HCT116 (cell line): ENCODE measurements around the gene UBASH3B. TPM values are rescaled to one million over a fixed set of nuclear protein-coding genes. Genes with fewer than 3 reads are reported as not detected.

ENCODE experiments used
- ATAC-seq: fragments of 200-7000 bp; cut with Tn5 transposase; 2 replicates; pipeline ENCODE4 v1.9.1; 2020; ENCODE audit warnings: mild to moderate bottlenecking, moderate library complexity
- BruUV-seq: library from RNA; stranded (reverse); fragments of 400-500 nt; replicated peaks from 2 replicates; lab custom pipeline; 2021; lab: Mats Ljungman, UMichigan
- CTCF ChIA-PET: fragments of 300-600 bp; sonication (Branson Sonifier 250); formaldehyde crosslinking; loops from one replicate; lab custom pipeline; 2021; ENCODE audit warnings: antibody characterized with exemption; lab: Charles Lee
- POLR2A ChIA-PET: fragments of 300-600, 350-600 bp; sonication (Branson Sonifier 250); formaldehyde crosslinking; loops from one replicate; lab custom pipeline; 2021; ENCODE audit warnings: antibody characterized with exemption; lab: Charles Lee
- RAD21 ChIA-PET, 2 experiments: fragments of 300-600 bp; sonication (Branson Sonifier 250); formaldehyde crosslinking; loops; one replicate each; lab custom pipeline; 2023; ENCODE audit warnings: low total read pairs in 2 of 2; ENCODE audit not compliant: uncharacterized antibody in 2 of 2, unreplicated experiment in 2 of 2, low non-redundant PET in 1 of 2; lab: Charles Lee
- DNase-seq: peaks from one replicate; pipeline ENCODE4 v3.0.0-alpha.2; 2010; ENCODE audit warnings: low read depth, low spot score
- H2AFZ ChIP-seq: fragments of 200-600 bp; shearing (Covaris generic), sonication (generic); 2 replicates; pipeline ENCODE4 v1.6.1; 2017; ENCODE audit warnings: low read depth, mixed run types, mixed read lengths, antibody characterized with exemption, low read length; ENCODE audit not compliant: poor library complexity, severe bottlenecking
- H3K27ac ChIP-seq: 2 replicates; pipeline ENCODE4 v1.5.1; 2012; ENCODE audit warnings: low read depth, low read length
- H3K27me3 ChIP-seq: fragments of 200-600 bp; sonication (generic); 2 replicates; pipeline ENCODE4 v1.6.1; 2016; ENCODE audit warnings: mixed run types, low read length, mixed read lengths; ENCODE audit not compliant: insufficient read depth
- H3K36me3 ChIP-seq, 2 experiments: fragments of 200-500 bp in 1 of 2; fragments of 200-600 bp in 1 of 2; sonication (Bioruptor generic) in 1 of 2; sonication (generic) in 1 of 2; 2 replicates each; pipeline versions ENCODE4 v1.5.1 to v1.6.1; 2014 to 2016; ENCODE audit warnings: low read length in 2 of 2, inconsistent platforms in 1 of 2, mixed read lengths in 1 of 2, mixed run types in 1 of 2; ENCODE audit not compliant: insufficient read depth in 2 of 2, control insufficient read depth in 1 of 2
- H3K4me1 ChIP-seq, 2 experiments: fragments of 200-600 bp in 1 of 2; sonication (generic) in 1 of 2; 2 replicates each; pipeline versions ENCODE4 v1.5.1 to v1.6.1; 2012 to 2017; ENCODE audit warnings: low read length in 2 of 2, inconsistent platforms in 1 of 2, mild to moderate bottlenecking in 1 of 2, mixed read lengths in 1 of 2, mixed run types in 1 of 2, moderate library complexity in 1 of 2; ENCODE audit not compliant: insufficient read depth in 2 of 2, control insufficient read depth in 1 of 2
- H3K4me2 ChIP-seq: fragments of 200-600 bp; sonication (generic); 2 replicates; pipeline ENCODE4 v1.6.1; 2017; ENCODE audit warnings: mixed run types, low read length, mixed read lengths
- H3K4me3 ChIP-seq, 2 experiments: fragments of 200-600 bp in 1 of 2; sonication (generic) in 1 of 2; replicated peaks in 1 of 2; 2 replicates each; pipeline ENCODE4 v1.5.1; 2011 to 2016; ENCODE audit warnings: low read length in 2 of 2, control low read depth in 1 of 2, low read depth in 1 of 2, mild to moderate bottlenecking in 1 of 2, mixed read lengths in 1 of 2, mixed run types in 1 of 2
- H3K79me2 ChIP-seq: fragments of 200-600 bp; sonication (generic); 2 replicates; pipeline ENCODE4 v1.6.1; 2017; ENCODE audit warnings: mild to moderate bottlenecking, mixed run types, low read length, moderate library complexity, mixed read lengths; ENCODE audit not compliant: insufficient read depth
- H3K9ac ChIP-seq: fragments of 200-600 bp; sonication (generic); 2 replicates; pipeline ENCODE4 v1.6.1; 2016; ENCODE audit warnings: low read length, mixed read lengths
- H3K9me2 ChIP-seq: fragments of 200-600 bp; sonication (generic), shearing (Covaris generic); 2 replicates; pipeline ENCODE4 v1.6.1; 2017; ENCODE audit warnings: mixed run types, mild to moderate bottlenecking, moderate library complexity; ENCODE audit not compliant: insufficient read depth
- H3K9me3 ChIP-seq, 2 experiments: fragments of 200-500 bp in 1 of 2; fragments of 200-600 bp in 1 of 2; sonication (Bioruptor generic) in 1 of 2; sonication (generic) in 1 of 2; 2 replicates each; pipeline ENCODE4 v1.6.1; 2014 to 2017; ENCODE audit warnings: low read length in 2 of 2, mixed read lengths in 2 of 2, inconsistent platforms in 1 of 2, low read depth in 1 of 2, mild to moderate bottlenecking in 1 of 2, mixed run types in 1 of 2, moderate library complexity in 1 of 2; ENCODE audit not compliant: control insufficient read depth in 1 of 2, insufficient read depth in 1 of 2
- H4K20me1 ChIP-seq: fragments of 200-600 bp; sonication (generic), shearing (Covaris generic); 2 replicates; pipeline ENCODE4 v1.6.1; 2017; ENCODE audit warnings: mixed run types, mild to moderate bottlenecking, moderate library complexity; ENCODE audit not compliant: insufficient read depth
- ATF3 ChIP-seq: IDR thresholded peaks from 2 replicates; pipeline ENCODE4 v1.6.1; 2012
- CBX3 ChIP-seq: IDR thresholded peaks from 2 replicates; pipeline ENCODE4 v1.6.1; 2012; ENCODE audit warnings: low read depth
- EGR1 ChIP-seq: IDR thresholded peaks from 2 replicates; pipeline ENCODE4 v1.6.1; 2012; ENCODE audit warnings: low read depth
- ELF1 ChIP-seq: IDR thresholded peaks from 2 replicates; pipeline ENCODE4 v1.6.1; 2012; ENCODE audit warnings: low read depth, borderline replicate concordance
- EZH2phosphoT487 ChIP-seq: fragments of 200-600 bp; IDR thresholded peaks from 2 replicates; pipeline ENCODE4 v1.6.1; 2018; ENCODE audit warnings: antibody characterized with exemption, borderline replicate concordance
- RAD21 ChIP-seq: IDR thresholded peaks from 2 replicates; pipeline ENCODE4 v1.6.1; 2012; ENCODE audit warnings: low read depth, mild to moderate bottlenecking
- SIN3A ChIP-seq: IDR thresholded peaks from 2 replicates; pipeline ENCODE4 v1.6.1; 2012; ENCODE audit warnings: low read depth
- SP1 ChIP-seq: IDR thresholded peaks from 2 replicates; pipeline ENCODE4 v1.6.1; 2012; ENCODE audit warnings: low read depth
- SRF ChIP-seq: IDR thresholded peaks from 2 replicates; pipeline ENCODE4 v1.6.1; 2012; ENCODE audit warnings: low read depth
- TCF7L2 ChIP-seq: IDR thresholded peaks from 2 replicates; pipeline ENCODE4 v1.7.0; 2011; ENCODE audit warnings: borderline replicate concordance, inconsistent platforms; ENCODE audit not compliant: insufficient read depth, insufficient read length; ENCODE audit errors: extremely low read depth
- ZNF274 ChIP-seq: fragments of 200-500 bp; sonication (Bioruptor generic); IDR thresholded peaks from 2 replicates; pipeline ENCODE4 v1.6.1; 2014; ENCODE audit warnings: mild to moderate bottlenecking, low read depth, low read length, inconsistent platforms
- intact Hi-C: fragments of 100-400 bp; cut with micrococcal nuclease; formaldehyde crosslinking; loops from 2 replicates; pipeline ENCODE4 v1.10.0; 2022
- total RNA-seq: library from RNA; stranded (reverse); gene quantifications from one replicate; pipeline ENCODE4 v1.2.1, GENCODE V29; 2021; ENCODE audit not compliant: unreplicated experiment
- TF ChIP-seq, protein P1 (sequence below): IDR thresholded peaks from 2 replicates; pipeline ENCODE4 v1.6.1; 2012; ENCODE audit warnings: low read depth

Gene UBASH3B
- total RNA-seq, 1 experiment from 2014 or later = 40.3 TPM

GRCh38 chr11:122781378-122782195 lies 126.1 kb downstream of the UBASH3B start (continued):
- no peak for TF ChIP-seq EGR1

- Histone ChIP-seq H3K9ac (no peak overlapping the region), H3K9me3 (no peaks in the 10 kb centered on the region), H3K27me3 (no peaks in the 10 kb centered on the region), H3K36me3 (peaks cover 0 to 5% of the 10 kb centered on the region in 2 experiments; a peak in 1 of 4 replicates), H2AFZ (no peak overlapping the region), H3K79me2 (no peaks in the 10 kb centered on the region), H3K4me2 (no peak overlapping the region), H3K27ac (no peak overlapping the region)
- DNase-seq = no peak
- ATAC-seq = no peak
- no peak for TF ChIP-seq CBX3
- no peak for TF ChIP-seq EZH2phosphoT487
- TF ChIP-seq EGR1 = no peak
- no peak for TF ChIP-seq RAD21
- no peak for TF ChIP-seq ZNF274
- TF ChIP-seq SIN3A = no peak
- TF ChIP-seq ELF1 = no peak
- TF ChIP-seq, protein P1, sequence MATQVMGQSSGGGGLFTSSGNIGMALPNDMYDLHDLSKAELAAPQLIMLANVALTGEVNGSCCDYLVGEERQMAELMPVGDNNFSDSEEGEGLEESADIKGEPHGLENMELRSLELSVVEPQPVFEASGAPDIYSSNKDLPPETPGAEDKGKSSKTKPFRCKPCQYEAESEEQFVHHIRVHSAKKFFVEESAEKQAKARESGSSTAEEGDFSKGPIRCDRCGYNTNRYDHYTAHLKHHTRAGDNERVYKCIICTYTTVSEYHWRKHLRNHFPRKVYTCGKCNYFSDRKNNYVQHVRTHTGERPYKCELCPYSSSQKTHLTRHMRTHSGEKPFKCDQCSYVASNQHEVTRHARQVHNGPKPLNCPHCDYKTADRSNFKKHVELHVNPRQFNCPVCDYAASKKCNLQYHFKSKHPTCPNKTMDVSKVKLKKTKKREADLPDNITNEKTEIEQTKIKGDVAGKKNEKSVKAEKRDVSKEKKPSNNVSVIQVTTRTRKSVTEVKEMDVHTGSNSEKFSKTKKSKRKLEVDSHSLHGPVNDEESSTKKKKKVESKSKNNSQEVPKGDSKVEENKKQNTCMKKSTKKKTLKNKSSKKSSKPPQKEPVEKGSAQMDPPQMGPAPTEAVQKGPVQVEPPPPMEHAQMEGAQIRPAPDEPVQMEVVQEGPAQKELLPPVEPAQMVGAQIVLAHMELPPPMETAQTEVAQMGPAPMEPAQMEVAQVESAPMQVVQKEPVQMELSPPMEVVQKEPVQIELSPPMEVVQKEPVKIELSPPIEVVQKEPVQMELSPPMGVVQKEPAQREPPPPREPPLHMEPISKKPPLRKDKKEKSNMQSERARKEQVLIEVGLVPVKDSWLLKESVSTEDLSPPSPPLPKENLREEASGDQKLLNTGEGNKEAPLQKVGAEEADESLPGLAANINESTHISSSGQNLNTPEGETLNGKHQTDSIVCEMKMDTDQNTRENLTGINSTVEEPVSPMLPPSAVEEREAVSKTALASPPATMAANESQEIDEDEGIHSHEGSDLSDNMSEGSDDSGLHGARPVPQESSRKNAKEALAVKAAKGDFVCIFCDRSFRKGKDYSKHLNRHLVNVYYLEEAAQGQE = no peak
- TF ChIP-seq SP1 = no peak
- TF ChIP-seq SRF = no peak
- TF ChIP-seq ATF3 = no peak
- no peak for TF ChIP-seq TCF7L2
- TF ChIP-seq, all 23 proteins: peak for 0
- RAD21 ChIA-PET = no interaction called here
- CTCF ChIA-PET = interaction anchor here (1.7 to 3.9 kb wide), 4 partner anchors 14 to 153 kb away, joined by 5 to 35 read pairs (median 12); no protein-coding TSS in a partner anchor
- H3K4me3 ChIP-seq = no peak overlapping the region
- no peaks in the 10 kb centered on the region for H3K9me2 ChIP-seq
- no peaks in the 10 kb centered on the region for H4K20me1 ChIP-seq
- H3K4me1 ChIP-seq = peaks cover 0 to 6% of the 10 kb centered on the region in 2 experiments; a peak in 2 of 4 replicates
- no TSS peak for BruUV-seq
- POLR2A ChIA-PET = no interaction called here
- intact Hi-C loops = no loop called here
Measured at GRCh38 chr11:122782222-122782621, 126.7 kb downstream of the UBASH3B start.
